Activated CD4-positive, alpha-beta T cell treated with anti-CD3 and anti-CD28 coated beads, Interleukin-2, amount 50 U/mL, for 16 hours (primary cell): Measurements from ENCODE around the gene HSPA1B.
"Not testable (repeated sequence)": the region's sequence is repeated elsewhere in the genome, so short reads cannot be mapped to it uniquely, and the experiment has no call there.

Experiments
- DNase-seq: peaks from one replicate; pipeline ENCODE4 v3.0.0-alpha.2; 2020

Gene HSPA1B

GRCh38 chr6:31860349-31860748 lies 32.8 kb downstream of the HSPA1B start:
- no peak for DNase-seq

- DNase-seq = no peak
Measured at GRCh38 chr6:31861150-31861549, 33.6 kb downstream of the HSPA1B start.

GRCh38 chr6:31861919-31862343 lies 34.4 kb downstream of the HSPA1B start:
- DNase-seq = no peak

- peak; percentile 100 for DNase-seq
Measured at GRCh38 chr6:31862344-31863235, 35.1 kb downstream of the HSPA1B start, which contains the start of gene NEU1. Gene NEU1 (minus strand): TSS chr6:31862821. CDS start chr6:31862776, 45 bp downstream.

- DNase-seq = not testable (repeated sequence)
Measured at GRCh38 chr6:31864123-31864562, 36.6 kb downstream of the HSPA1B start.

- no peak for DNase-seq
Measured at GRCh38 chr6:31864818-31865204, 37.3 kb downstream of the HSPA1B start.

GRCh38 chr6:31865205-31866118 lies 37.9 kb downstream of the HSPA1B start:
- DNase-seq = no peak

GRCh38 chr6:31868658-31868971 lies 41.1 kb downstream of the HSPA1B start:
- not testable (repeated sequence) for DNase-seq

GRCh38 chr6:31869343-31869742 lies 41.8 kb downstream of the HSPA1B start:
- DNase-seq = no peak

GRCh38 chr6:31870385-31870921 lies 42.9 kb downstream of the HSPA1B start:
- DNase-seq = no peak

- DNase-seq = no peak
Measured at GRCh38 chr6:31871046-31871659, 43.6 kb downstream of the HSPA1B start.

- DNase-seq = no peak
Measured at GRCh38 chr6:31874084-31874670, 46.6 kb downstream of the HSPA1B start.

- DNase-seq = no peak
Measured at GRCh38 chr6:31874836-31875572, 47.5 kb downstream of the HSPA1B start.

- DNase-seq = no peak
Measured at GRCh38 chr6:31875877-31876276, 48.3 kb downstream of the HSPA1B start.

GRCh38 chr6:31876357-31876756 lies 48.8 kb downstream of the HSPA1B start:
- DNase-seq = no peak

GRCh38 chr6:31877125-31877650 lies 49.6 kb downstream of the HSPA1B start:
- no peak for DNase-seq

- DNase-seq = no peak
Measured at GRCh38 chr6:31877651-31878161, 50.2 kb downstream of the HSPA1B start.

- DNase-seq = no peak
Measured at GRCh38 chr6:31878222-31878621, 50.7 kb downstream of the HSPA1B start.

GRCh38 chr6:31878726-31879125 lies 51.2 kb downstream of the HSPA1B start, which contains the start of gene SLC44A4:
Gene SLC44A4 (minus strand): TSS chr6:31878997. CDS start chr6:31878980, 17 bp downstream.
- DNase-seq = no peak

- DNase-seq = no peak
Measured at GRCh38 chr6:31879143-31879542, 51.6 kb downstream of the HSPA1B start.
